Retinal pigment epithelial cell (primary cell): ENCODE measurements around the gene JMJD8.

Source experiments
- DNase-seq: peaks from one replicate; pipeline ENCODE4 v3.0.0-alpha.2; 2010; ENCODE audit warnings: low read depth
- H3K4me3 ChIP-seq: 2 replicates; pipeline ENCODE4 v1.5.1; 2011; ENCODE audit warnings: mild to moderate bottlenecking, low read length, control low read depth, moderate library complexity
- CTCF ChIP-seq: conservative IDR thresholded peaks from 2 replicates; pipeline ENCODE4 v1.5.1; 2011; ENCODE audit warnings: low read depth, low read length, control low read depth, inconsistent platforms

Gene JMJD8

DNA sequence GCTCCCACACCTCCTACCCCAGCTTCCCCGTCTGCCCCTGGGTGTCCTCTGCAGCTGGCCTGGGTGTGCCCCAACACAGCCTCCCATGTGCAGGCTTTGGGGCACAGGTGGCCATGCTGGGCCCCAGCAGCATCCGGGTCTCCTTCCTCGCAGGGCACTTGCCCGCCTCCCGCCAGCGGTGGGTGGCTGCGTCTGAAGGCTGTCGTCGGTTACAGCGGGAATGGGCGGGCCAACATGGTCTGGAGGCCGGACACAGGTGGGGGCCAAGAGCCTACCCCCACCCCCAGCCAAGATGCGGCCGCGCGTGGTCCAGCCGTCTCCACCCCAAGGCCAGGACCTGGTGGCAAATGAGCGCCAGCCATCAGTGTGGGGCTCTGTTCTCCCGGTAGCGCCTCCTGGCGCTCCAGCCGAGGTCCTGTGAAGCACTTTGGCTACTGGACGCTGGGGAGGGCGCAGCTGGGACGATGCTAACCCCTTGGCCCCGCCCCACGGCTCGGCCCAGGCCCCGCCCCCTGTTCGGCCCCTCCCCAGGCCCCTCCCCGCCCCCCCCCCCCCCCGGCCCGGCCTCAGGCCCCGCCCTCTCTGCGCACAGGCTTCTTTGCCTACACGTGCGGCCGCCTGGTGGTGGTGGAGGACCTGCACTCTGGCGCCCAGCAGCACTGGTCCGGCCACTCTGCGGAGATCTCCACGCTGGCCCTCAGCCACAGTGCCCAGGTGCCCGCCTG is 23.5 kb downstream of the JMJD8 start:
- DNase-seq = no peak
- H3K4me3 ChIP-seq = no peak overlapping the region

GRCh38 chr16:660132-660458 is 24.0 kb downstream of the JMJD8 start:
- H3K4me3 ChIP-seq = no peak overlapping the region
- TF ChIP-seq CTCF = no peak
- DNase-seq = no peak

More for the DNA sequence above, 23.5 kb downstream of the JMJD8 start:
- TF ChIP-seq CTCF = peak; percentile 65

DNA sequence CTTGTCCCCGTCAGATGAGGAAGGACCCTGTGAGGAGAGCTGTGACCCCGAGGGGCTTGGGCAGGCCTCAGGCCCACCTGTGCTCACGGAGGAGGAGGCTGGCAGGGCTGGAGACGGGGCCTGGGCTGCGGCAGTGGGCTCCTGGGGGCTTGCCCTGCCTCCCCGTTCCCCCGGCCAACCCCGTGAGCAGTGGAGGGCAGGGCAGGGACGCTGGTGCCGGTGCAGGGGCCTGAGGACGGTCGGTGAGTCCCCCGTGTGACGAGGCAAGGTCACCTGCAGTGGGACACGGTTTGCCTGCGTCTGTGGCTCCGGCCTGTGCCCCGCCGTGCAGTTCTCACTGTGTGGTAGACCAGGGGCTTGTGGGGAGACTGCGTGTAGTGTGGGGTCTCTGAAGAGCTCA is 24.5 kb downstream of the JMJD8 start:
- DNase-seq = no peak
- TF ChIP-seq CTCF = no peak
- H3K4me3 ChIP-seq = no peak overlapping the region

DNA sequence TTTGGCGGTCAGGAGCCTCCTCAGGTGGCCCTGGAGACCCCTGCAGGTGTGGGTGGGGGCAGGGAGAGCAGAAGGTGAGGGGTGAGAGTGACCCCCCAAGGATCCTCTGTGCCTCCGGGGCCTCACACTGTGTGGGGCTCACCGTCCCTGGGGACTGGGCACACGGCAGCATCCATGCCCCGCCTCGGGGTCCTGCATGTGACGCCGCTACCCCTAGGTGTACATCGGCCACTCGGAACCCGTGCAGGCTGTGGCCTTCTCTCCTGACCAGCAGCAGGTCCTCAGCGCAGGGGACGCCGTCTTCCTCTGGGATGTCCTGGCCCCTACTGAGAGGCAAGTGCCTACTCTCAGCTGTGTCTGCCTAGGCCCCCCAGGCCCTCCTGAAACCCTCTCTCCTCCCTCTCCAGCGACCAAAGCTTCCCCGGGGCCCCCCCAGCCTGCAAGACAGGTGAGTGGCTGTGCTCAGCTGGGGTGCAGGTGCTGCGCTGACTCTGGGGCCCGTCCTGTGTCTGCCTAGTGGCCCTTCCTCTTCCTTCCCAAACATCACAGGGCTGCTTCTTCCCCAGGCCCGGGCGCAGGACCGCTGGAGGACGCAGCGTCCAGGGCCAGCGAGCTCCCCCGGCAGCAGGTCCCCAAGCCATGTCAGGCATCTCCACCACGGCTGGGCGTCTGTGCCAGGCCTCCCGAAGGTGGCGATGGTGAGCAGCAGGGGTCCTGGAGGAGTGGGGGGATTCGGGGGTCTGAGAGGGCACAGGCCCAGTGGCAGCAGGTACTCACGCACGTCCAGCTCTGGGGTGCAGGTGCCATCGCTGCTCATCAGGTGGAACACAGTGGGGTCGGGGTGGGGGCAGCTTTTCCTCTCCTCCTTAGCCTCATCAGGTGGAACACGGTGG is 25.2 kb downstream of the JMJD8 start:
- no peak for TF ChIP-seq CTCF
- DNase-seq = no peak
- H3K4me3 ChIP-seq = no peak overlapping the region

- no peak for DNase-seq
- TF ChIP-seq CTCF = no peak
- no peak overlapping the region for H3K4me3 ChIP-seq
Measured at GRCh38 chr16:657487-657886, 26.6 kb downstream of the JMJD8 start.

GRCh38 chr16:654034-654433 is 30.1 kb downstream of the JMJD8 start:
- no peak overlapping the region for H3K4me3 ChIP-seq
- no peak for TF ChIP-seq CTCF
- DNase-seq = no peak
